H1 (cell line): ENCODE measurements around the gene CYP4A11. TPM values are rescaled to one million over a fixed set of nuclear protein-coding genes. Genes with fewer than 3 reads are reported as not detected.
"Not testable (repeated sequence)": the region's sequence is repeated elsewhere in the genome, so short reads cannot be mapped to it uniquely, and the experiment has no call there.

ENCODE experiments used
- CTCF ChIA-PET: fragments of 300-600 bp; sonication (Branson Sonifier 250); formaldehyde crosslinking; loops from one replicate; lab custom pipeline; 2021; ENCODE audit not compliant: partially characterized antibody; lab: Charles Lee
- POLR2A ChIA-PET: fragments of 300-600 bp; sonication (Branson Sonifier 250); formaldehyde crosslinking; loops from one replicate; lab custom pipeline; 2021; ENCODE audit warnings: inconsistent platforms; ENCODE audit not compliant: partially characterized antibody; lab: Charles Lee
- DNase-seq, 2 experiments: peaks; one replicate each; pipeline versions ENCODE4 v3.0.0 to v3.0.0-alpha.2; 2010 to 2022; ENCODE audit warnings: low spot score in 2 of 2, low read depth in 1 of 2, mixed read lengths in 1 of 2
- FAIRE-seq: peaks from 2 replicates; lab custom pipeline; 2011; peaks lifted over from hg19 to GRCh38; lab: Jason Lieb, UNC
- H2AFZ ChIP-seq: 2 replicates; pipeline ENCODE4 v1.8.1; 2012; ENCODE audit warnings: low read length, inconsistent platforms
- H2AK5ac ChIP-seq: 2 replicates; pipeline ENCODE4 v1.6.1; 2013; ENCODE audit warnings: low read depth, low read length
- H2BK120ac ChIP-seq: replicated peaks from 2 replicates; pipeline ENCODE3; 2013; ENCODE audit warnings: low read depth, low read length, inconsistent platforms
- H2BK12ac ChIP-seq: 2 replicates; pipeline ENCODE4 v1.6.1; 2013; ENCODE audit warnings: low read depth, low read length
- H2BK15ac ChIP-seq: 2 replicates; pipeline ENCODE4 v1.6.1; 2013; ENCODE audit warnings: low read length
- H2BK20ac ChIP-seq: 2 replicates; pipeline ENCODE4 v1.6.1; 2013; ENCODE audit warnings: low read length
- H2BK5ac ChIP-seq: 2 replicates; pipeline ENCODE4 v1.6.1; 2013; ENCODE audit warnings: low read depth, low read length
- H3K14ac ChIP-seq: 2 replicates; pipeline ENCODE4 v1.6.1; 2013; ENCODE audit warnings: inconsistent platforms; ENCODE audit not compliant: insufficient read length
- H3K18ac ChIP-seq: 2 replicates; pipeline ENCODE4 v1.6.1; 2013; ENCODE audit warnings: low read length; ENCODE audit errors: extremely low read depth
- H3K23ac ChIP-seq: 2 replicates; pipeline ENCODE4 v1.6.1; 2013; ENCODE audit warnings: inconsistent platforms; ENCODE audit not compliant: insufficient read length
- H3K23me2 ChIP-seq: 2 replicates; pipeline ENCODE4 v1.6.1; 2013; ENCODE audit warnings: low read depth, low read length
- H3K27ac ChIP-seq: 2 replicates; pipeline ENCODE4 v1.6.1; 2011; ENCODE audit warnings: low read depth, low read length, inconsistent platforms
- H3K27me3 ChIP-seq, 4 experiments: replicated peaks in 1 of 4; 1 replicate in 1 of 4; 2 replicates in 3 of 4; pipeline versions ENCODE4 v1.6.1 to v1.8.1; 2011 to 2013; ENCODE audit warnings: low read length in 3 of 4, mild to moderate bottlenecking in 3 of 4, inconsistent platforms in 2 of 4, mixed read lengths in 2 of 4, moderate library complexity in 1 of 4; ENCODE audit not compliant: control insufficient read depth in 3 of 4, insufficient read depth in 3 of 4; ENCODE audit errors: extremely low read depth in 1 of 4
- H3K36me3 ChIP-seq, 4 experiments: 2 replicates each; pipeline versions ENCODE4 v1.6.1 to v1.8.1; 2011 to 2013; ENCODE audit warnings: mild to moderate bottlenecking in 4 of 4, low read length in 3 of 4, moderate library complexity in 2 of 4, control low read depth in 1 of 4, inconsistent platforms in 1 of 4; ENCODE audit not compliant: insufficient read depth in 4 of 4, control insufficient read depth in 2 of 4
- H3K4ac ChIP-seq: replicated peaks from 2 replicates; pipeline ENCODE3; 2013; ENCODE audit warnings: low read length, low read depth, mixed read lengths, inconsistent platforms; ENCODE audit not compliant: insufficient read length
- H3K4me1 ChIP-seq, 4 experiments: replicated peaks in 1 of 4; 1 replicate in 1 of 4; 2 replicates in 3 of 4; pipeline versions ENCODE4 v1.6.1 to v1.8.1; 2011 to 2013; ENCODE audit warnings: low read length in 3 of 4, inconsistent platforms in 2 of 4, mixed read lengths in 1 of 4; ENCODE audit not compliant: insufficient read depth in 4 of 4, control insufficient read depth in 3 of 4
- H3K4me2 ChIP-seq, 2 experiments: 2 replicates each; pipeline versions ENCODE4 v1.6.1 to v1.8.1; 2011 to 2013; ENCODE audit warnings: low read depth in 2 of 2, low read length in 2 of 2, control low read depth in 1 of 2, inconsistent platforms in 1 of 2, mild to moderate bottlenecking in 1 of 2; ENCODE audit not compliant: insufficient read depth in 1 of 2
- H3K4me3 ChIP-seq, 4 experiments: fragments of 200-600, 300-600 bp in 1 of 4; sonication (generic), shearing (Covaris generic), sonication (Bioruptor Twin) in 1 of 4; 2 replicates each; pipeline versions ENCODE4 v1.5.1 to v1.8.1; 2011 to 2016; ENCODE audit warnings: low read length in 4 of 4, low read depth in 3 of 4, control low read depth in 2 of 4, inconsistent platforms in 2 of 4, mild to moderate bottlenecking in 2 of 4, mixed read lengths in 1 of 4, moderate library complexity in 1 of 4; ENCODE audit not compliant: insufficient read depth in 2 of 4; ENCODE audit errors: extremely low read depth in 1 of 4
- H3K56ac ChIP-seq: replicated peaks from 2 replicates; pipeline ENCODE3; 2013; ENCODE audit warnings: low read depth, mild to moderate bottlenecking, mixed read lengths, low read length, inconsistent platforms; ENCODE audit not compliant: insufficient read length
- H3K79me1 ChIP-seq: 2 replicates; pipeline ENCODE4 v1.6.1; 2013; ENCODE audit warnings: low read depth, low read length, control low read depth
- H3K79me2 ChIP-seq, 2 experiments: 2 replicates each; pipeline versions ENCODE4 v1.6.1 to v1.8.1; 2012 to 2013; ENCODE audit warnings: low read length in 2 of 2, mild to moderate bottlenecking in 2 of 2, inconsistent platforms in 1 of 2; ENCODE audit not compliant: insufficient read depth in 2 of 2, control insufficient read depth in 1 of 2
- H3K9ac ChIP-seq, 4 experiments: replicated peaks in 1 of 4; 1 replicate in 1 of 4; 2 replicates in 3 of 4; pipeline versions ENCODE4 v1.6.1 to v1.8.1; 2011 to 2013; ENCODE audit warnings: low read depth in 3 of 4, low read length in 3 of 4, control low read depth in 2 of 4, mild to moderate bottlenecking in 2 of 4, moderate library complexity in 2 of 4, inconsistent platforms in 1 of 4; ENCODE audit errors: extremely low read depth in 1 of 4
- H3K9me3 ChIP-seq, 2 experiments: 2 replicates each; pipeline versions ENCODE4 v1.6.1 to v1.8.1; 2012 to 2013; ENCODE audit warnings: mild to moderate bottlenecking in 2 of 2, moderate library complexity in 2 of 2, control low read depth in 1 of 2, inconsistent platforms in 1 of 2, low read depth in 1 of 2, low read length in 1 of 2, mixed read lengths in 1 of 2; ENCODE audit not compliant: insufficient read depth in 2 of 2
- H4K20me1 ChIP-seq, 2 experiments: replicated peaks in 1 of 2; 2 replicates each; pipeline versions ENCODE3 to v1.8.1; 2011 to 2013; ENCODE audit warnings: inconsistent platforms in 2 of 2, low read length in 2 of 2, mild to moderate bottlenecking in 1 of 2; ENCODE audit not compliant: insufficient read depth in 2 of 2, control insufficient read depth in 1 of 2
- H4K5ac ChIP-seq: 2 replicates; pipeline ENCODE4 v1.6.1; 2013; ENCODE audit warnings: low read length, low read depth, mixed read lengths, inconsistent platforms; ENCODE audit not compliant: insufficient read length
- H4K8ac ChIP-seq: 2 replicates; pipeline ENCODE4 v1.8.0; 2013; ENCODE audit warnings: mild to moderate bottlenecking, moderate library complexity, low read length, inconsistent platforms; ENCODE audit not compliant: insufficient read depth; ENCODE audit errors: extremely low read depth
- H4K91ac ChIP-seq: replicated peaks from 2 replicates; pipeline ENCODE3; 2013; ENCODE audit warnings: low read length, mixed read lengths, inconsistent platforms; ENCODE audit not compliant: insufficient read length
- WGBS, 2 experiments: shearing (Covaris generic) in 1 of 2; methylation state at CpG; one replicate each; pipeline versions ENCODE4 v1.1.6 to v1.1.7; 2013 to 2015; ENCODE audit warnings: low lambda C conversion rate in 2 of 2, mixed read lengths in 2 of 2, inconsistent platforms in 1 of 2, low coverage in 1 of 2, missing lambda C conversion rate in 1 of 2; ENCODE audit not compliant: insufficient replicate concordance in 2 of 2, insufficient coverage in 1 of 2, insufficient read length in 1 of 2; ENCODE audit errors: extremely low coverage in 1 of 2, missing lambda C conversion rate in 1 of 2; 5-methylcytosine and 5-hydroxymethylcytosine counted together
- polyA plus RNA-seq, 7 experiments: library from polyadenylated mRNA; depleted of rRNA in 3 of 7; stranded (reverse) in 5 of 7; unstranded in 2 of 7; fragments of >200 nt in 5 of 7; fragments of 200-250 nt in 2 of 7; gene quantifications; 1 replicate in 5 of 7; 2 replicates in 1 of 7; 4 replicates in 1 of 7; pipeline versions ENCODE4 v1.2.1 to v1.2.3, GENCODE V29; 2011 to 2013; ENCODE audit warnings: missing spikeins in 2 of 7, mixed read lengths in 2 of 7
- total RNA-seq: library from RNA; stranded (reverse); fragmentation: NEBNext Ultra II Directional; extraction: Animal tissue kit (Norgen Biotek cat#: 25700); gene quantifications from 2 replicates; pipeline ENCODE4 v1.2.1, GENCODE V29; 2021

CYP4A11 gene
- total and polyA plus RNA-seq, 2 of the 8 experiments (the other 6 are each of a cell fraction or from before 2014, with no cell fraction given) = not detected

- POLR2A ChIA-PET = not testable (repeated sequence)
Observed at GRCh38 chr1:46962272-46962671, 21.0 kb upstream of the CYP4A11 start.

More at GRCh38 chr1:46962272-46962671, 21.0 kb upstream of the CYP4A11 start:
- not testable (repeated sequence) for H4K8ac ChIP-seq, H3K36me3 ChIP-seq, H3K9me3 ChIP-seq, H3K14ac ChIP-seq, H3K79me1 ChIP-seq, DNase-seq, H2BK5ac ChIP-seq, H3K56ac ChIP-seq, H3K79me2 ChIP-seq, H3K4me3 ChIP-seq, H3K23ac ChIP-seq, FAIRE-seq, H2BK120ac ChIP-seq, H2BK12ac ChIP-seq, H2AK5ac ChIP-seq, H2BK15ac ChIP-seq, H4K5ac ChIP-seq, H3K9ac ChIP-seq, H4K91ac ChIP-seq, H3K27me3 ChIP-seq, H3K4me1 ChIP-seq, H3K27ac ChIP-seq, H3K4ac ChIP-seq, H2AFZ ChIP-seq, H3K4me2 ChIP-seq, H3K18ac ChIP-seq, H3K23me2 ChIP-seq, H2BK20ac ChIP-seq, H4K20me1 ChIP-seq
- WGBS, 2 experiments = 69% methylated on average over 4 of the region's 4 CpGs; no CpG with 5 or more reads in 1 of the 2 experiments
- CTCF ChIA-PET = interaction anchor here (1.2 kb wide), 1 partner anchor 22 kb away, joined by 4 read pairs; no protein-coding TSS in a partner anchor
